Cardiac septum (tissue), 1 donor: Measurements from ENCODE around the gene LHX2. TPM values are rescaled to one million over a fixed set of nuclear protein-coding genes. Genes with fewer than 3 reads are reported as not detected.

Experiments
- DNase-seq: peaks from one replicate; pipeline ENCODE4 v3.0.0-alpha.2; 2020; ENCODE audit warnings: low spot score
- intact Hi-C: fragments of 100-400 bp; cut with DNase I; formaldehyde crosslinking; loops from one replicate; pipeline ENCODE4 v1.14.0; 2022
- total RNA-seq: library from RNA; stranded (reverse); fragmentation: NEBNext Ultra II Directional; extraction: Animal tissue kit (Norgen Biotek cat#: 25700); gene quantifications from one replicate; pipeline ENCODE4 v1.2.1, GENCODE V29; 2021
- donor health status: DM: no; HTN: no; CAD: no.

The LHX2 gene
- total RNA-seq, 1 donor from 2014 or later: 0.19 TPM

GRCh38 chr9:123998278-123998925, 13.2 kb upstream of the LHX2 start:
- intact Hi-C loops: no loop called here
- DNase-seq: no peak

GRCh38 chr9:123998970-123999621, 12.5 kb upstream of the LHX2 start:
- intact Hi-C loops: no loop called here

GRCh38 chr9:123999661-124000060, 11.9 kb upstream of the LHX2 start:
- DNase-seq: no peak
- intact Hi-C loops: no loop called here

More at GRCh38 chr9:123998970-123999621, 12.5 kb upstream of the LHX2 start:
- no peak for DNase-seq

GRCh38 chr9:124000161-124000783, 11.3 kb upstream of the LHX2 start:
- intact Hi-C loops: no loop called here
- DNase-seq: no peak

- no peak for DNase-seq
- intact Hi-C loops: no loop called here
Measured at GRCh38 chr9:124000784-124001457, 10.6 kb upstream of the LHX2 start.

GRCh38 chr9:124001458-124001799, 10.1 kb upstream of the LHX2 start:
- DNase-seq: no peak
- intact Hi-C loops: no loop called here

- intact Hi-C loops: no loop called here
- no peak for DNase-seq
Measured at GRCh38 chr9:124001866-124002525, 9.6 kb upstream of the LHX2 start.

GRCh38 chr9:124003636-124004349, 7.8 kb upstream of the LHX2 start:
- intact Hi-C loops: no loop called here
- DNase-seq: no peak

GRCh38 chr9:124004593-124004992, 7.0 kb upstream of the LHX2 start:
- intact Hi-C loops: no loop called here
- no peak for DNase-seq

- intact Hi-C loops: no loop called here
- no peak for DNase-seq
Measured at GRCh38 chr9:124005029-124005771, 6.4 kb upstream of the LHX2 start.

GRCh38 chr9:124006448-124007361, 4.9 kb upstream of the LHX2 start:
- DNase-seq: no peak
- intact Hi-C loops: no loop called here

GRCh38 chr9:124007565-124008302, 3.8 kb upstream of the LHX2 start:
- intact Hi-C loops: no loop called here
- DNase-seq: no peak

GRCh38 chr9:124008303-124008693, 3.3 kb upstream of the LHX2 start:
- no peak for DNase-seq
- intact Hi-C loops: no loop called here

GRCh38 chr9:124008694-124009530, 2.7 kb upstream of the LHX2 start:
- intact Hi-C loops: no loop called here
- no peak for DNase-seq

GRCh38 chr9:124009531-124010217, 1.9 kb upstream of the LHX2 start:
- no peak for DNase-seq
- intact Hi-C loops: no loop called here

GRCh38 chr9:124010303-124010664, 1.3 kb upstream of the LHX2 start:
- no peak for DNase-seq
- intact Hi-C loops: no loop called here
